ENCODE results near the gene ATG12.
"Not testable (repeated sequence)": the region's sequence is repeated elsewhere in the genome, so short reads cannot be mapped to it uniquely, and the experiment has no call there.

ATG12 gene

GRCh38 chr5:115841382-115842088, at the start of gene ATG12, which contains the start of gene AP3S1:
Gene ATG12, minus strand, starts transcription at chr5:115841565. Its CDS starts 13 bp downstream, at chr5:115841552.
Gene AP3S1, plus strand, starts transcription at chr5:115841935. Its CDS starts 103 bp downstream, at chr5:115842038.
- DNase-seq = peak; percentile 75 to 81 (median 78)

GRCh38 chr5:115888027-115888426, 46.7 kb upstream of the ATG12 start:
- no peak for DNase-seq

- DNase-seq = not testable (repeated sequence)
These were observed 43.8 kb upstream of the ATG12 start for GRCh38 chr5:115885208-115885607.

- DNase-seq = no peak
These were observed 43.3 kb upstream of the ATG12 start for GRCh38 chr5:115884704-115885103.

- not testable (repeated sequence) for DNase-seq
These were observed 41.1 kb upstream of the ATG12 start for GRCh38 chr5:115882434-115882833.

GRCh38 chr5:115877342-115877741, 36.0 kb upstream of the ATG12 start:
- DNase-seq = not testable (repeated sequence)

GRCh38 chr5:115875447-115875846, 34.1 kb upstream of the ATG12 start:
- no peak for DNase-seq

- DNase-seq = no peak
These were observed 32.0 kb upstream of the ATG12 start for GRCh38 chr5:115873392-115873791.

GRCh38 chr5:115872447-115872846, 31.1 kb upstream of the ATG12 start:
- no peak for DNase-seq

- no peak for DNase-seq
These were observed 28.0 kb upstream of the ATG12 start for GRCh38 chr5:115869256-115869795.

DNA sequence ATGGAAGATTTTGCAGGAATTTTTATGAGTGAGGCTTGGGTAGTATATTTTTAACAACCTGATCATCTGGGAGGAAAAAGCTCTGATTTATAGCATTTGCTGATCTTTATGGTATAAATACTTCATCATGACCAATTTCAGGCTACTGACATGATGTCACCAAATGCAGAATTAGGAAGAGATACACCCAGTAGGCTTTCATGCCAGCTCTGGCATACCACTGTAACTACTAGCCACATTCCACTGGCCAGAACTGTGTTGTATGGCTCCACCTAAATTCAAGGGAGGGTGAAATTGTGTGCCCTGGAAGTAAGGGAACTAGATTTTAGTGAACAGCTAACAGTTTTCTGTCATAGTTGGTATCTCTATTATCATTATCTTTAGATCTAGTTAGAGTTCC, 18.0 kb upstream of the ATG12 start:
- no peak for DNase-seq

DNA sequence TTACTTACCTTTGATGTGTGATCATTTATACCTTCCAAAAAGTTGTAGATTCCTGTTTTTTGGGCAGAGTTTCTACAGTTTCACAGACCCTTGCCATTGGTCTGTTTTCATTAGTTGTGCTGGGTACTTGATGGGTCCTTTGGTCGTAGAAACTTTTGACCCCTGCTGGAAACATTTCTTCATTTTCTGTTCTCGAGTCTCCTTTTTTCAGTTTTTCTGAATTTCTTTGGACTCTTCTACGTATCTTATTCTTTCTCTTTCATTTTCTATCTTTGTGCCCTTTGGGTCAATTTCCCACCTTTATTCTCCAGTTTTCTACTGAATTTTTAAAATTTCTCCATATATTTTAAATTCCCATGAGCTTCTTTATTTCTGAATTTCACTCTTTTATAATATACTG, 17.0 kb upstream of the ATG12 start:
- no peak for DNase-seq

- DNase-seq = no peak
These were observed 16.4 kb upstream of the ATG12 start for GRCh38 chr5:115857626-115858349.

GRCh38 chr5:115857057-115857479, 15.7 kb upstream of the ATG12 start:
- DNase-seq = no peak

DNA sequence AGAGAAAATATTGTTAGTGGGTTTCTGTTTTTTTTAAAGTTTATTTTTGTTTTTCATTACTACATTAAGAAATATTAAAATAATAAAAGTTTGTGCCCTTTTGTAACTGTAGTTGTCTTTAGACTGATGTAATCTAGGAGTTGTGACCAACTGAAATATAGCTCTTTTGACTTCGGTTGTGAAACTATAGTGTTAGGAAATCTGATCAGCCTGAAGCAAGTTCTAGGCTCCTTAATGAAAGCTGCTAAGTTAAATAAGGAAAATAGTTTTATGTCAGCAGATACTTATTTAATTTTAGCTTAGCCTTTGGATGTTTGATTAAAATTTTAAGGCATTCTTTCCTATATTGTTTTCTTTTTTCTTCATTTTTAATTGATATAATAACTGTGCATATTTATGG, 14.6 kb upstream of the ATG12 start:
- DNase-seq = no peak

DNA sequence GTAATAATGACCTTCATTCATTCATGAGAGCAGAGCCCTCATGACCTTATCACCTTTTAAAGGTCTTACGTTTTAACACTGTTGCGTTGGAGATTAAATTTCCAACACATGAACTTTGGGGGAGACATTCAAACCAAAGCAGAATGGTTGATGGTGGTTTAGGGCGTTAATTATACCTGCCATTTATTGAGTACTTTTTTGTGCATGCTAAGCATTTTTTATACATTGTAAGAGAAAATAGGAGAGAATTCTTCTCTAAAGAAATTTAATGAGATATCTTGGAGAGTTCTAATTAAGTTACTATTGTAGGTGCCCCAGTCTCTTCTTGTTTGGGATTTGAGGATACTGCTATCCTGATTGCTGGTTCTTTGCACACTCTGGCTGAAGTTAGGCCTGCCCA, 12.8 kb upstream of the ATG12 start:
- DNase-seq = no peak

GRCh38 chr5:115850744-115851416, 9.5 kb upstream of the ATG12 start:
- DNase-seq = no peak

- DNase-seq = no peak
These were observed 8.0 kb upstream of the ATG12 start for GRCh38 chr5:115849258-115849798.

GRCh38 chr5:115847290-115847689, 5.9 kb upstream of the ATG12 start:
- no peak for DNase-seq

DNA sequence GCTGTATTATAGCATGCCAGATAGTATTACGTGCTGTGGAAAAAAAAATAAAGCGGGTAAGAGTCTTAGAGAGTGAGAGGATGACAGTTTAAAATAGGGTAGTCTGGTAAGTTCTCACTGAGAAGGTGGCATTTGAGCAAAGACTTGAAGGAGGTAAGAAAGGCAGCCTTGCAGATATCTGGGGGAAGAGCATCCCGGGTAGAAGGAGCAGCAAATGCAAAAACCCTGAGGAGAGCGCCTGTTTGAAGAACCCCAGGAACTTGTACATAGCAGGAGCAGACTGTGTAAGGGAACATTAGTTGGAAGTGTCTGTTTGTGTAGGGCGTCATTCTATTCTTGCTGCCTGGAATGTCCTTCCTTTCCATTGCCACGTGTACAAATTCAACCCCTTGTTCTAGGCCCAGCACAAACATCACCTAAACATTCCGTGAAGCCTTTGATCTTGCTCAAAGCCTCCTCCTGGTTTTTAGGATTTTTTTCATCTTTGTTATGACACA, 3.0 kb upstream of the ATG12 start:
- DNase-seq = no peak

GRCh38 chr5:115843444-115844130, 2.2 kb upstream of the ATG12 start:
- DNase-seq = no peak

GRCh38 chr5:115842952-115843351, 1.6 kb upstream of the ATG12 start:
- no peak for DNase-seq

Data from activated CD4-positive, CD25-positive, alpha-beta regulatory T cell (primary cell).